Measurements from ENCODE around the gene SLC9A4. TPM values are rescaled to one million over a fixed set of nuclear protein-coding genes. Genes with fewer than 3 reads are reported as not detected.

SLC9A4 gene
- total and polyA plus RNA-seq, 10 of the 15 experiments (the other 5 are each of a cell fraction or from before 2014, with no cell fraction given) = 0.10 TPM; not detected in 9

DNA sequence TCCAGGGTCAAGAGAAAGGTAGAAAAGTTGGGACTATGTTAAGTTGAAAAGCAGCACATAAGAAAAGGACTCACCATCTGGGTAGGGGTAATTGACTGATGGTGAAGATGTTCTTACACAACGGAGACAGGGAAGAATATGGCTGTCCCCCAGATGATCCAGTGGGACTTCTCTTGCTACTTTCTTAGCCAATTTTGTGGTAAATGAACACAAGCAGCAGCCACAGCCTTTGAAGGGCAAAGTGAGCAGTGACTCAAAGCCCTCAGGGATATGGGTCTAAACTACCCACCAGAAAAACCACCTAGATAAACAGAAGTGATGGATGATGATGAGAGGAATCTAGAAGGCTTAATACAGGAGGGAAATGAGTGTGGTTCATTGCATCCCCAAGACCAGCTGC is 80.6 kb downstream of the SLC9A4 start:
- Histone ChIP-seq H3K4me3 (no peak overlapping the region), H2AFZ (ENCODE audit: control insufficient read depth, low read depth, low read length) (no peak overlapping the region), H3K4me1 (ENCODE audit: control insufficient read depth, insufficient read depth, low read length) (no peaks in the 10 kb centered on the region), H3K36me3 (ENCODE audit: control insufficient read depth in 2 of 2, insufficient read depth in 2 of 2, low read length in 1 of 2) (no peaks in the 10 kb centered on the region), H3K27ac (ENCODE audit: control insufficient read depth, insufficient read depth) (no peak overlapping the region), H3K4me2 (ENCODE audit: control insufficient read depth, insufficient read depth) (no peak overlapping the region), H3K79me2 (ENCODE audit: control insufficient read depth, insufficient read depth, low read length) (no peaks in the 10 kb centered on the region), H3K27me3 (replicated peaks in 1 of 2; ENCODE audit: control insufficient read depth in 2 of 2, insufficient read depth in 2 of 2, low read length in 1 of 2) (no peaks in the 10 kb centered on the region), H3K9ac (ENCODE audit: control insufficient read depth, insufficient read depth, low read length) (no peak overlapping the region), H3K9me3 (replicated peaks; ENCODE audit: control insufficient read depth, insufficient read depth, low read length) (no peaks in the 10 kb centered on the region; the same call in 2 of the 3 replicates), H4K20me1 (ENCODE audit: control insufficient read depth, insufficient read depth) (no peaks in the 10 kb centered on the region)
- BruUV-seq (replicated peaks) = no TSS peak
- intact Hi-C loops (cut with micrococcal nuclease; ENCODE audit: unreplicated experiment) = no loop called here
- no peak for FAIRE-seq
- in situ Hi-C loops (cut with MboI) = no loop called here
- CTCF ChIA-PET = no interaction called here
- no peak for ATAC-seq
- RAD21 ChIA-PET (ENCODE audit: unreplicated experiment) = no interaction called here
- SMC1A ChIA-PET (ENCODE audit: uncharacterized antibody, unreplicated experiment) = interaction anchor here (1.3 kb wide), 1 partner anchor 65 kb away, joined by 4 read pairs; no protein-coding TSS in a partner anchor
- WGBS (ENCODE audit: insufficient coverage, insufficient replicate concordance, low lambda C conversion rate, missing lambda C conversion rate) = 0% methylated on average over 1 of the region's 1 CpG
- POLR2A ChIA-PET = no interaction called here
- DNase-seq (ENCODE audit: low read depth, low spot score) = no peak
- no peak for TF ChIP-seq POLR2AphosphoS2 (IDR thresholded peaks at IDR 0.05; ENCODE audit: low read depth, low read length)
- no peak for TF ChIP-seq STAT1 (conservative IDR thresholded peaks at IDR 0.05)
- no peak for TF ChIP-seq MXI1 (IDR thresholded peaks at IDR 0.05; ENCODE audit: low read depth, low read length)
- TF ChIP-seq, protein P1, sequence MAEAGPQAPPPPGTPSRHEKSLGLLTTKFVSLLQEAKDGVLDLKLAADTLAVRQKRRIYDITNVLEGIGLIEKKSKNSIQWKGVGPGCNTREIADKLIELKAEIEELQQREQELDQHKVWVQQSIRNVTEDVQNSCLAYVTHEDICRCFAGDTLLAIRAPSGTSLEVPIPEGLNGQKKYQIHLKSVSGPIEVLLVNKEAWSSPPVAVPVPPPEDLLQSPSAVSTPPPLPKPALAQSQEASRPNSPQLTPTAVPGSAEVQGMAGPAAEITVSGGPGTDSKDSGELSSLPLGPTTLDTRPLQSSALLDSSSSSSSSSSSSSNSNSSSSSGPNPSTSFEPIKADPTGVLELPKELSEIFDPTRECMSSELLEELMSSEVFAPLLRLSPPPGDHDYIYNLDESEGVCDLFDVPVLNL (IDR thresholded peaks at IDR 0.05; ENCODE audit: low read depth, low read length) = no peak
- no peak for TF ChIP-seq BCLAF1 (IDR thresholded peaks at IDR 0.05)
- no peak for TF ChIP-seq HSF1 (IDR thresholded peaks at IDR 0.05; ENCODE audit: low read depth, low read length)
- TF ChIP-seq, protein P2, sequence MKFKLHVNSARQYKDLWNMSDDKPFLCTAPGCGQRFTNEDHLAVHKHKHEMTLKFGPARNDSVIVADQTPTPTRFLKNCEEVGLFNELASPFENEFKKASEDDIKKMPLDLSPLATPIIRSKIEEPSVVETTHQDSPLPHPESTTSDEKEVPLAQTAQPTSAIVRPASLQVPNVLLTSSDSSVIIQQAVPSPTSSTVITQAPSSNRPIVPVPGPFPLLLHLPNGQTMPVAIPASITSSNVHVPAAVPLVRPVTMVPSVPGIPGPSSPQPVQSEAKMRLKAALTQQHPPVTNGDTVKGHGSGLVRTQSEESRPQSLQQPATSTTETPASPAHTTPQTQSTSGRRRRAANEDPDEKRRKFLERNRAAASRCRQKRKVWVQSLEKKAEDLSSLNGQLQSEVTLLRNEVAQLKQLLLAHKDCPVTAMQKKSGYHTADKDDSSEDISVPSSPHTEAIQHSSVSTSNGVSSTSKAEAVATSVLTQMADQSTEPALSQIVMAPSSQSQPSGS (IDR thresholded peaks at IDR 0.05; ENCODE audit: low read length) = no peak
- TF ChIP-seq E2F8 (IDR thresholded peaks at IDR 0.05; ENCODE audit: low read depth, partially characterized antibody) = no peak
- TF ChIP-seq LARP7 (IDR thresholded peaks at IDR 0.05) = no peak
- no peak for TF ChIP-seq ZNF274 (IDR thresholded peaks at IDR 0.05; ENCODE audit: insufficient read depth, insufficient read length)
- TF ChIP-seq, protein P3, sequence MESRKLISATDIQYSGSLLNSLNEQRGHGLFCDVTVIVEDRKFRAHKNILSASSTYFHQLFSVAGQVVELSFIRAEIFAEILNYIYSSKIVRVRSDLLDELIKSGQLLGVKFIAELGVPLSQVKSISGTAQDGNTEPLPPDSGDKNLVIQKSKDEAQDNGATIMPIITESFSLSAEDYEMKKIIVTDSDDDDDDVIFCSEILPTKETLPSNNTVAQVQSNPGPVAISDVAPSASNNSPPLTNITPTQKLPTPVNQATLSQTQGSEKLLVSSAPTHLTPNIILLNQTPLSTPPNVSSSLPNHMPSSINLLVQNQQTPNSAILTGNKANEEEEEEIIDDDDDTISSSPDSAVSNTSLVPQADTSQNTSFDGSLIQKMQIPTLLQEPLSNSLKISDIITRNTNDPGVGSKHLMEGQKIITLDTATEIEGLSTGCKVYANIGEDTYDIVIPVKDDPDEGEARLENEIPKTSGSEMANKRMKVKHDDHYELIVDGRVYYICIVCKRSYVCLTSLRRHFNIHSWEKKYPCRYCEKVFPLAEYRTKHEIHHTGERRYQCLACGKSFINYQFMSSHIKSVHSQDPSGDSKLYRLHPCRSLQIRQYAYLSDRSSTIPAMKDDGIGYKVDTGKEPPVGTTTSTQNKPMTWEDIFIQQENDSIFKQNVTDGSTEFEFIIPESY (IDR thresholded peaks at IDR 0.05) = no peak
- no peak for TF ChIP-seq IKZF1 (conservative IDR thresholded peaks at IDR 0.05)
